Stimulated activated CD4-positive, alpha-beta T cell treated with anti-CD3 and anti-CD28 coated beads, Interleukin-4, amount 100 ng/mL, for 48 hours (primary cell): Measurements from ENCODE around the gene UBC.

ENCODE experiments used
- DNase-seq, 2 donors: peaks; one replicate each; pipeline ENCODE4 v3.0.0-alpha.2; 2020; ENCODE audit warnings: low read depth in 2 of 2

The UBC gene

GRCh38 chr12:124914392-124915238, at the start of gene UBC:
Gene UBC (minus strand): TSS chr12:124914650. CDS start chr12:124913771, 879 bp downstream.
- DNase-seq = peak; percentile 81 to 86

GRCh38 chr12:124963211-124963610, 48.8 kb upstream of the UBC start:
- no peak for DNase-seq

GRCh38 chr12:124961055-124961454, 46.6 kb upstream of the UBC start:
- no peak for DNase-seq

GRCh38 chr12:124956571-124956970, 42.1 kb upstream of the UBC start:
- DNase-seq = no peak

GRCh38 chr12:124954771-124955170, 40.3 kb upstream of the UBC start:
- DNase-seq = no peak

- no peak for DNase-seq
Observed at GRCh38 chr12:124953689-124954405, 39.4 kb upstream of the UBC start.

- no peak for DNase-seq
Observed at GRCh38 chr12:124952801-124953200, 38.4 kb upstream of the UBC start.

GRCh38 chr12:124952295-124952694, 37.8 kb upstream of the UBC start:
- no peak for DNase-seq

- DNase-seq = no peak
Observed at GRCh38 chr12:124949779-124950728, 35.6 kb upstream of the UBC start.

- no peak for DNase-seq
Observed at GRCh38 chr12:124949066-124949465, 34.6 kb upstream of the UBC start.

GRCh38 chr12:124947561-124948398, 33.3 kb upstream of the UBC start:
- DNase-seq = no peak

- DNase-seq = no peak
Observed at GRCh38 chr12:124947013-124947412, 32.6 kb upstream of the UBC start.

- DNase-seq = no peak
Observed at GRCh38 chr12:124946447-124946793, 32.0 kb upstream of the UBC start.

GRCh38 chr12:124941170-124941527, 26.7 kb upstream of the UBC start:
- DNase-seq = no peak

GRCh38 chr12:124940393-124941169, 26.1 kb upstream of the UBC start:
- DNase-seq = peak; percentile 82 to 86

GRCh38 chr12:124940143-124940392, 25.6 kb upstream of the UBC start:
- DNase-seq = no peak

- DNase-seq = peak; percentile 79 to 93
Observed at GRCh38 chr12:124939421-124940142, 25.1 kb upstream of the UBC start.

- DNase-seq = peak; percentile 43 to 47
Observed at GRCh38 chr12:124939079-124939420, 24.6 kb upstream of the UBC start.

- no peak for DNase-seq
Observed at GRCh38 chr12:124938587-124938986, 24.1 kb upstream of the UBC start.

GRCh38 chr12:124938108-124938507, 23.7 kb upstream of the UBC start:
- no peak for DNase-seq
